ENCODE measurements around the gene PARP15.
"Not testable (repeated sequence)": the region's sequence is repeated elsewhere in the genome, so short reads cannot be mapped to it uniquely, and the experiment has no call there.

Gene PARP15

DNA sequence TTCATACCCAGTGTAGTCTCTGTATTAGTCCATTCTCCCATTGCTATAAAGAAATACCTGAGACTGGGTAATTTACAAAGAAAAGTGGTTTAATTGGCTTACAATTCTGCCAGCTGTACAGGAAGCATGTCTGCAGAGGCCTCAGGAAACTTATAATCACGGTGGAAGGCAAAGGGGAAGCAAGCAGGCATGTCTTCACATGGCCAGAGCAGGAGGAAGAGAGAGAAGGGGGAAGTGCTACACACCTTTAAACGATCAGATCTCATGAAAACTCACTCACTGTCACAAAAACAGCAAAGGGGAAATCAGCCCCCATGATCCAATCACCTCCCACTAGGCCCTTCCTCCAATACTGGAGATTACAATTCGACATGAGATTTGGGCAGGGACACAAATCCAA is 96.9 kb downstream of the PARP15 start:
- DNase-seq = no peak

DNA sequence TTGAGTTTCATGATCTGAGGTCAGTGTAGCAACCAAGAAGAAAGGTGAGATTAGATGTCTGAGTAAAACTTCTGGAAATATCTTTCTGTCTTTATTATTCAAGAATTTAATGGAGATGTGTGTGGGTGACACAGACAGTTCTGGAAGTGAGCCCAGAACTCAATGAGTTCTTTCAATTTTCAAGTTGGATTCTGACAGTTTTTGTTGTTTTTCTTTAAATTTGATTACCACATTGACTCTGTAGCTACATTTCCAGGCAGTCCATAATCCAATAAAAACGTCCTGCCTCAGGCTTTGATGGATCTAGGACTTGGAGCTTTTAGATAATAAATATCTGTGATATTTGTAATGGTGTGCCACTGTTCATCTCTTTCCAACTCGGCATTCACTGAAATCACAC is 99.3 kb downstream of the PARP15 start:
- no peak for DNase-seq

DNA sequence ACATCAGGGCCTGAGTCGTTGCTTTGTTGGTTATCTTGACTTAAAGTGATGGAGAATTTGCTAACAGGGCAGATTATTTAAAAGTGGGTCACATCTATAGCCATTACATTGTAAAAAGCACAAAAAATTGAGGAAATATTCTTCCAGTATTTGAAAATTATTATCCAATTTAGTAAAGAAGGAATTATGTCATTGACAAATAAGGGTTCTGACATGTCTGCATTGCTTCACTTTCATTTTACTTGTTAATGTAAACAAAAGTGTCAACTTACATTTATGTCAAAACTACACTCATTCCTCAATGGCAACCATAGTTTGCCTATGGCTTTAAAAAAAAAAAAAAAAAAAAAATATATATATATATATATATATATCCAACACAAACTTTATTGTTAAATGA is 99.8 kb downstream of the PARP15 start:
- no peak for DNase-seq

DNA sequence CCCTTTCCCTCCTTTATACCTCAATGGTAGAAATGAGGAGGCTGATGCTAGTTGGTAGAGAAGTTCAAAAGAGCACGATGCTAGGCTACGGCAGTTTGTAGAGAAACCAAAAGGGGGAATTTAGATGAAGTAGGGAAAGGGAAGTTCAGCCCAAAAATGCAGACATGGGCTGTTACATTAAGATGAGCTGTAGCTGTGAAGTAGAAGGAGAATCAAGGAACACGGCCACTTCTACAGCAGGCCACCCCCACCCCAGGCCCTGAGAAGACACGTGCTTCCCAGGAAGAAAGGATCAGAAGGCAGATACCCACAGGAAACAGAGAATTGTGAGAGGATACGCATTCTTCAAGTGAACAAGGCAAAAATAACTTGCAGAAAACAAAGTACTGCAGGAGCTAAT is 101.1 kb downstream of the PARP15 start:
- no peak for DNase-seq

DNA sequence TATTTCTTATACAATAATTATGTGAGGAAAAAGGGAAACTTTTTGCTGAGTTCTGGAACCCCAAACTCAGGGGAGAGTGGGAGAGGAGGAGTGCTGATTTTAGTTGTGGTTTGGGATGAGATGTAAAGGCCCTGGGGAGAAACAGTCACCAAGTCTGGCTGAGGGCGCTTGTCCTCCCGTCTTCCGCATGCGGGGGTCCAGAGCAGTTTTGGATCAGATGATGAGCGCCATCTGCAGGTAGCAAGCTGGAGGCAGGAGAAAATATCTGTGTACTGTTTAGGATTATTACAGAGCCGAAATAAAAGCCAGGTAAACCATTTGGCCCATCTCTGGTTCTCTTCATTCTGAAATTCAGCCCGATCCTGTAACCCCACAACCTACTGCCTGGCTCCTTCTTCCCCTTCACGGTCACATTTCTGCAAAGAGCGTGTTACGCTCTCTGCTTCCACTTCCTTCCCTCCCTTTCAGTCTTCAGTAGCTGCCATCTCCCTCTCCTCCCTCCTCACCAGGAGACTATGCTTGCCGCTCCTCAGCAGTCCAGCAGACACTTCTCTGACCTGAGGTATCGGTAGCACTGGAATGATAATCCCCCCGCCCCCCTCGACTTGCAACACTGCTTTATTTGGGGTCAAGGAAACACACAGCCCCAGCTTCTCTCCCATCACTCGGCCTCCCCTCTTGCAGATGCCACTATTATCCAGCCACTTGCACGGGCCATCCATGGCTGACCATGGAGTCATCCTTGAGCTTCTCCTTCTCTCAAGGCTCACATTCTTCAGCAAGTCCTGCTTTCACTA is 101.8 kb downstream of the PARP15 start:
- peak; percentile 90 for DNase-seq

DNA sequence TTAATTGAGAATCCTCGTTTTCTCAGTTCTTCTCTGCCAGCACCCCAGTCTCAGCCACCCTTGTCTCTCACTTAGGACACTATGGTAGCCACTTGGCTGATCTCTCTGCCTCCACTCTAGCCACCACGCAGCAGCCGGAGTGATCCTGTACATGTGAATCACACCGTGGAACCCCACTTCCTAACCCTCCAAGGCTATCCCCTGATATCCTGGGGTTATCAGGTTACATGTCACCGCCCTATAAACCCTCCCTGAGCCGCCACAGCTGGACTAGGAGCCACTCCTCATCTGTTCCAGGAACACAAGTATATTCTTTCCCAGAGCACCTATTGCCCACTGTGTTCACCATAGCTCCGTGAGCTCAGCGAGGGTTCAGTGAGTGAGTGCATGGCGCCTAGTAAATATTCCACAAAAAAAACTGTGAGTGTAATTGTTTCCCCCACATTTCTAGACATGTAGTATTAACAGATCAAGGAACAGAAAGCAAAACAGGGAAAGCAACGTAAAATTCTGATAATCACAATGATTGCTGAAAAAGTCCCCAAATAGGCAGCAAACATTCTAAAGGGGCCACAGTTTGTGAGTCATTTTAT is 102.5 kb downstream of the PARP15 start:
- peak; percentile 58 for DNase-seq

DNA sequence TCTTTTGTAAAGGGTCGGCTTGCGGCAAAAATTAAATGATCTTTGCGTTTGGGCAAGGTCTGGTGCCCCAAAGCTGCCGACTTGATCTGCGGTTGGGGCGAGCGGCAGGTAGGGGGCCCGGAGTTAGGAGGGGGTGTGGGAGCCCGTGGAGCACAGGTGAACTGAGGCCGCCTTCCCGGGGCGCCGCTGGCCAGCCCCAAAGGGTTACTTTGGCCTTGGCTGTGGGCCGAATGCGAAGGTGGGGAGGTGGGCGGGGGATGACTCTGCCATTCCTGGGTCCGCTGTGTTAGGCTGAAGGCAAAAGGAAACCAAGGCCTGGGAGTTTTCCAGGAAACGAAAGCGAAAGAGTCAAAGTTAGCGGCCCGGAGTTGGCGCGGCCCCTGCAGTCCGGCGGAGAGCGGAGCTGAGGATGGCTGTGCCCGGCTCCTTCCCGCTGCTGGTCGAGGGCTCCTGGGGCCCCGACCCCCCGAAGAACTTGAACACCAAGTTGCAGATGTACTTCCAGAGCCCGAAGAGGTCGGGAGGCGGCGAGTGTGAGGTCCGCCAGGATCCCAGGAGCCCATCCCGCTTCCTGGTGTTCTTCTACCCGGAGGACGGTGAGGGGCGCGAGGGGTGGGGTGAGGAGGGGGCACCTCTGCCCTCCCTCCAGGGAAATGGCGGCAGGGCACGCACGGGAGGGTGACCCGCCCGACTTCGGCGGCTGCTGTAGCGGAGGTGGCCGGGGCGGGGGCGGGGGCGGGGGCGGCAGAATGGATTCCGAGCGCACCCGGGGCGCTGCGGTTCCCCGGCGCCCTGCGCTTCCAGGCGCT is 103.2 kb downstream of the PARP15 start, which contains the start of gene PARP14:
Gene PARP14, plus strand, starts transcription at position 365 of the 809 bp plus-strand sequence. Its CDS starts 45 bp downstream, at position 410.
- DNase-seq = peak; percentile 43

DNA sequence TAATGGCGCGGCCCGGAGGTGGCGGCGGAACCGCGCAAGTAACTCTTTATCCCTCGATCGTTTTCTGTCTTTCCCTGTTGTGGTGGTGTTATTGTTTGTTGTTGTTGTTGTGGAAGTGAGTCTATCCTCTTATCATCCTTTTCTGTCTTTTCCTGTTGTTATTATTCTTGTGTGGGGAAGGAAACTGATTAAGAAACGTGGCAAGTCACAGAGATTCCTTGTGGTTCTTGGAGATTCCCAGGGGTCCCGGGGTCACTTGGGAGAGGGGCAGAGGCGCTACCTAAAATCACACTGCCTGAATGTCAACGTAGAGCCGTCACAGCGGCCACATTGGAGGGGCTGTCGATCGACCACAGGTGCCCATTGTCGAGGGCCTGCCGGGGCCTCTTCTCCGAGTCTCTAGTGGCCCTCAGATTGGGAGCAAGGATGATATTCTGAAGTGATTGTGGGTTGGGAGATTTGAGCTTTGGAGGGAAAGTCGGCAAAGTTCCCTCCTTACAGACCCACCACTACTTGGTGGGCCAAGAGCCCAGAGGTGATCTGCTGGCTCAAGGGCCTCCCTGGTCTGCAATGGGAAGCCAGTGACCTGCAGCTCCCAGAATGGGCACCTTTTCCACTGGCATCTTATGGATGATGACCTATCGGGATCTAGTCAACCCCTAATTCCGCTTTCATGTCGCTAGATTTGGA is 104.0 kb downstream of the PARP15 start:
- no peak for DNase-seq

DNA sequence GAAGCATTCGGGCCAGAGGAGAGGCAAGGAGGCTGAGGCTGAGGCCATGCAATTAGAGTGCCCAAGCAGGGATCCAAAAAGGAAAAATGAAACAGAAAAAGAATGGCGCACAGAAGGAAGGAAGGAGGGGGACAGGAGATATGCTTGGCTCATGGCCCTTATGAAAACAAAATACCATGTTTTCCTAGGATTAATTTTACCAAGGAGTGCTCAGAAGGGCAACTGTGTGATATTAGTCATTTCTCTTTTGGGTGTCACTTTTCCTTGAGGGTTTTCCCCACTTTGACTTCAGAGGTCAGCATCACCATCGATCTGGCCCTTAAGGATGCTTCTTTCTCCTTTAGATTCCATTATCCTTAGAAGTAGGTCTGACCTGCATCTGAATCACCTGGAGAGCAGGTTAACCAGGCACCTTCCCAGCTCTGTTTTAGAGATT is 104.5 kb downstream of the PARP15 start:
- DNase-seq = no peak

DNA sequence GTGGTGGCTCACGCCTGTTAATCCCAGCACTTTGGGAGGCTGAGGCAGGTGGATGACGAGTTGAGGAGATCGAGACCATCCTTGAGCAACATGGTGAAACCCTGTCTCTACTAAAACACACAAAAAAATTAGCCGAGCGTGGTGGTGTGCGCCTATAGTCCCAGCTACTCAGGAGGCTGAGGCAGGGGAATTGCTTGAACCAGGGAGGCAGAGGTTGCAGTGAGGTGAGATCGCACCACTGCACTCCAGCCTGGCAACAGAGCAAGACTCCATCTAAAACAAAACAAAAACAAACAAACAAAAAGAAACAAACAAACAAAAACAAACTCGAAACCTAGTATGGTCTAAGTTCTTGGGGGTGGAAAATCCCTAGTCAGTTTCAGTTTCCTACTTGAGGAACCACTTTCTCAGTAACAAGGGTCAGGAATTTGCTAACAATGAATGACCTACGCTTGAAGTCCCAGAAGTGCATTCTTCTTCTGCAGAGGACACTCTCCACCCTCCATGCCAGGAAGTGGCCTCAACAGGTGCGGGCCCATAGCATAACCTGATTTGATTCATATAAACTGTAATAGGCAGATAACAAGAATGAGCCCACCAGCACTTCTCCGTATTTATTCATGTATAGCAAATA is 105.4 kb downstream of the PARP15 start:
- not testable (repeated sequence) for DNase-seq

DNA sequence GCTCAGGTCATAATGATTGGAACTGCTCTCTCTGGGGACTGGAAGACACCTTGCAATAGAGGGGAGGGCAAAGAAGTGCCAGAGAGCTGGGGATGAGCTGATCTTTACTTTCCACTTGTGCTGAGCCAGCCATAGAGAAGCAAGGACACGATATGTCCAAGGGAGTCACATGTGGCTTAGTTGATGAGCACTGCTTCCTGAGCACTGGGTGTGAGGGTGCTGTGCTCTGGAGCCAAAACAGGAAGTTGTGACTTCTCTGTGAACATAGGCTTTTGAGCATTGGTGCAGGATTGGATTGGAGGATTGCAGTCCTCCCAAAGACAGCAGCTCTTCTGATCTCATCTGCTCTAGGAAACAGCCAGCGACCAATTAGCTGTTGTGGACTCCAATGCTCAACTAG is 109.8 kb downstream of the PARP15 start:
- DNase-seq = no peak

Measured in NCI-H1105 treated with DMSO at 0.1 percent for 48 hours (cell line).